Subcutaneous preadipocyte (primary cell): ENCODE results near the gene TTC7B. TPM values are rescaled to one million over a fixed set of nuclear protein-coding genes. Genes with fewer than 3 reads are reported as not detected.

ENCODE experiments used
- total RNA-seq: library from RNA; depleted of rRNA; stranded (reverse); fragments of >200 nt; gene quantifications from 2 replicates; pipeline ENCODE4 v1.2.3, GENCODE V29; 2012

Gene TTC7B
- total RNA-seq, result 14.3 and 22.7 TPM in 2 replicates

GRCh38 chr14:90815822-90816662, at the start of gene TTC7B:
TTC7B (minus strand) TSS chr14:90816430; CDS start chr14:90816295, 135 bp downstream.

Other genes starting within 250 kb of the TTC7B start
- 0.37 and 0.78 TPM in 2 replicates for gene RPS6KA5, start 244.2 kb upstream of the TTC7B start, total RNA-seq